Neural crest cell (in vitro differentiated cells): ENCODE results near the gene LACC1. TPM values are rescaled to one million over a fixed set of nuclear protein-coding genes. Genes with fewer than 3 reads are reported as not detected.
A peak's percentile ranks its signal among the peaks of the same experiment; 100 is the strongest.

Experiments used
- DNase-seq: peaks from one replicate; pipeline ENCODE4 v3.0.0; 2021; ENCODE audit warnings: low read depth, mixed read lengths, low spot score
- H3K27ac Mint-ChIP-seq: one replicate; pipeline ENCODE4 v1.8.0; 2021; ENCODE audit warnings: mild to moderate bottlenecking, mixed read lengths; ENCODE audit not compliant: unreplicated experiment
- H3K27me3 Mint-ChIP-seq: 2 replicates; pipeline ENCODE4 v1.8.0; 2021; ENCODE audit warnings: low read depth, mild to moderate bottlenecking, mixed read lengths
- H3K36me3 Mint-ChIP-seq: 2 replicates; pipeline ENCODE4 v1.8.0; 2021; ENCODE audit warnings: low read depth, mild to moderate bottlenecking, mixed read lengths
- H3K4me1 Mint-ChIP-seq: 2 replicates; pipeline ENCODE4 v1.8.0; 2021; ENCODE audit warnings: mixed read lengths
- H3K4me3 Mint-ChIP-seq: one replicate; pipeline ENCODE4 v1.8.0; 2021; ENCODE audit warnings: mild to moderate bottlenecking, mixed read lengths
- H3K9me3 Mint-ChIP-seq: 2 replicates; pipeline ENCODE4 v1.8.0; 2021; ENCODE audit warnings: mixed read lengths
- CTCF ChIP-seq: fragments of 200-600 bp; sonication (generic); conservative IDR thresholded peaks from 2 replicates; pipeline ENCODE4 v1.5.0; 2021; ENCODE audit warnings: antibody characterized with exemption, mild to moderate bottlenecking
- total RNA-seq: library from RNA; stranded (reverse); gene quantifications from 2 replicates; pipeline ENCODE4 v1.2.1, GENCODE V29; 2021

LACC1 gene
- total RNA-seq, 1 donor from 2014 or later, result 0.75 TPM

- no peaks in the 10 kb centered on the region for H3K36me3 Mint-ChIP-seq
- H3K27me3 Mint-ChIP-seq, result no peaks in the 10 kb centered on the region
- no peak overlapping the region for H3K27ac Mint-ChIP-seq
These were observed 28.7 kb downstream of the LACC1 start for GRCh38 chr13:43908156-43909126.

DNA sequence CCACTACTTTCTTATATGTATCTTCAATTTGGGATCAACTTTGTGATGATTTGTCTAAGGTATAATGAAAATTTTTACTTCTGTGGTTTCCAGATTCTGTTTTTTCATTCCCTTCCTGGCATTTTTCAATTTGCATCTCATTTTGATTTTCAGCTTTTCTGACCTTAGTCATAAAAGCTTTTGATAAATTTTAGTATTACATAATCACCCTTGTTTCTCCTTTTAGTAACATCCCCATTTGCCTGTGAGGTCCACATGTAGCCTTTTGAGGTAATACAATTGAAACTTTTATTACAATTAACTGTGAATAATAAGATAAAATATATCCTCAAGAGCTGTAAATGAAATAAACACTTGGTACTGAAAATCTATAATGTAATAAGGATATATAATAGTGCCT is 31.2 kb downstream of the LACC1 start:
- Mint-ChIP-seq H3K4me1 (peaks cover 15% of the 10 kb centered on the region), H3K9me3 (no peaks in the 10 kb centered on the region), H3K27ac (no peak overlapping the region), H3K36me3 (no peaks in the 10 kb centered on the region), H3K27me3 (no peaks in the 10 kb centered on the region), H3K4me3 (no peak overlapping the region)
- no peak for DNase-seq
- no peak for TF ChIP-seq CTCF

More at GRCh38 chr13:43908156-43909126, 28.7 kb downstream of the LACC1 start:
- DNase-seq, result peak; percentile 14
- H3K4me1 Mint-ChIP-seq, result peaks cover 15% of the 10 kb centered on the region
- no peak overlapping the region for H3K4me3 Mint-ChIP-seq
- TF ChIP-seq CTCF, result peak; percentile 82
- no peaks in the 10 kb centered on the region for H3K9me3 Mint-ChIP-seq

DNA sequence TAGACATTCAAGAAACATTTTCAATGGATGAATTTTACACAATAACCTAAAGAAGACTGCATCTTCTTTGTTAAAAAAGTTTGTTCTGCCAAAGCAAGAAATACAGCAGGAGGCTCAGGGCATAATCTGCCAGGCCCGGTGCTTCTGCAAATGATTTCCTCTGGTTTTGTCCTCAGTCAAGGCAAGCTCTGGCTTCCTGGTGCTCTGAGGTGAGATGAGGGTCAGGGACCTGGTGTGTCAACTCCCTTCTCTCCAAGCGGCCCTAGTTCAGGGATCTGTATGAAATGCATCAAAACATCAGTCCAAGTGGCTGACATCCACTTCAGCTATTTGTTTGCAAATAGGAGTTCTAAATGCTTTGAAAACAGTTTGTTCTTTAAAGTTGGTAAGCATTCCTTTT is 31.6 kb downstream of the LACC1 start:
- Mint-ChIP-seq H3K4me1 (peaks cover 15% of the 10 kb centered on the region), H3K36me3 (no peaks in the 10 kb centered on the region), H3K4me3 (no peak overlapping the region), H3K27ac (no peak overlapping the region), H3K27me3 (no peaks in the 10 kb centered on the region), H3K9me3 (no peaks in the 10 kb centered on the region)
- no peak for TF ChIP-seq CTCF
- DNase-seq, result no peak

DNA sequence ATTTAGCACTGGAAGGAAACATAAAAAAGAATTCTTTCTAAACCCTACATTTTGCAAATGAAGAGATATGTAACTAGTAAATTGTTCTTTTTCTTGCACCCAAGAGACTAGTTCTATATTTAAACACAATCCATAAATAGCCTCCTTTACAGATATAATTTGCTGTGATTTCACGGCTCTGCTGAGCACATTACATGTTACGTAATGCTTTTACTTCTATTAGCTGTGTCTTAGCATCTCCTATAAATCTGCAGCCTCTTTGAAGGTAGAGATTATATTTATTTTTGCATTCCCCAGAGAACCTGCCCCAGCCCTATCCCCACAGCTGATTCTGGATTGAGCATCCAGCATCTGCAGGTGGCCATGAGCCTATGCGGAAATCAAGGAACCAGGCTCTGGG is 32.2 kb downstream of the LACC1 start:
- no peak for TF ChIP-seq CTCF
- Mint-ChIP-seq H3K4me3 (no peak overlapping the region), H3K9me3 (no peaks in the 10 kb centered on the region), H3K4me1 (peaks cover 15% of the 10 kb centered on the region), H3K36me3 (no peaks in the 10 kb centered on the region), H3K27me3 (no peaks in the 10 kb centered on the region), H3K27ac (no peak overlapping the region)
- DNase-seq, result no peak

DNA sequence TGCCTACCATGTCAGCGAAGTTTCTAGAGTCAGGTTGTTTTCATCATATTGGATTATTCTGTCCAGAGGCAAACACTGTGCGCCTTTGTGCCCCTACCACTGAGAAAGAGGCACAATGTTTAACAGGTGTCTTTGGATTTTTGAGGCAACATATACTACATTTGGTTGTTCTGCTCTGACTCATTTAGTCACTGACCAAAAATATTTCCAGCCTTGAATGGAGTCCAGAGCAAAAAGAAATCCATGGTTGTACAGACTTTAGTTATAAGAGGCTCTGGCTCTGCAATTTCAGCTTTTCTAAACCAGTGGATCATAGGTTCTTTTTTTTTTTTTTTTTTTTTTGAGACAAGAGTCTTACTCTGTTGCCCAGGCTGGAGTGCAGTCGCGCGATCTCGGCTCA is 35.7 kb downstream of the LACC1 start:
- no peaks in the 10 kb centered on the region for H3K9me3 Mint-ChIP-seq
- no peak overlapping the region for H3K27ac Mint-ChIP-seq
- no peak for DNase-seq
- H3K4me1 Mint-ChIP-seq, result peaks cover 8% of the 10 kb centered on the region
- H3K4me3 Mint-ChIP-seq, result no peak overlapping the region
- H3K27me3 Mint-ChIP-seq, result no peaks in the 10 kb centered on the region
- TF ChIP-seq CTCF, result no peak
- no peaks in the 10 kb centered on the region for H3K36me3 Mint-ChIP-seq
